K562 (cell line): ENCODE results near the gene ITPRIPL1. TPM values are rescaled to one million over a fixed set of nuclear protein-coding genes. Genes with fewer than 3 reads are reported as not detected.

Experiments used
- ATAC-seq: fragments of 200-7000 bp; cut with Tn5 transposase; 3 replicates; pipeline ENCODE4 v1.9.1; 2020; ENCODE audit warnings: moderate library complexity
- BruUV-seq: library from RNA; stranded (reverse); fragments of 400-500 nt; replicated peaks from 2 replicates; lab custom pipeline; 2021; lab: Mats Ljungman, UMichigan
- CTCF ChIA-PET: fragments of 300-600 bp; formaldehyde crosslinking; extraction: SDS; loops from one replicate; lab custom pipeline; 2021; ENCODE audit warnings: low intra/inter-chr PET ratio; lab: Yijun Ruan, JAX
- POLR2A ChIA-PET: fragments of 300-600, 350-650 bp; sonication (Branson Sonifier 250); formaldehyde crosslinking; extraction: SDS; loops from one replicate; lab custom pipeline; 2021; ENCODE audit warnings: antibody characterized with exemption, inconsistent platforms; lab: Yijun Ruan, JAX
- DNase-seq, 4 experiments: peaks; one replicate each; pipeline versions ENCODE4 v3.0.0 to v3.0.0-alpha.2; 2011 to 2018; ENCODE audit warnings: low spot score in 3 of 4, mixed read lengths in 3 of 4; ENCODE audit errors: extremely low read depth in 1 of 4
- FAIRE-seq: peaks from 2 replicates; lab custom pipeline; 2011; peaks lifted over from hg19 to GRCh38; lab: Jason Lieb, UNC
- H2AFZ ChIP-seq: 2 replicates; pipeline ENCODE4 v1.6.0; 2011; ENCODE audit warnings: low read depth, low read length, control low read depth, inconsistent platforms
- H3K27ac ChIP-seq: fragments of 200-600 bp; 3 replicates; pipeline ENCODE4 v1.8.0; 2011; ENCODE audit warnings: low read depth, mild to moderate bottlenecking, control low read depth, inconsistent platforms, low read length, moderate library complexity, mixed read lengths; ENCODE audit errors: extremely low read depth
- H3K27me3 ChIP-seq, 2 experiments: fragments of 300-600 bp in 1 of 2; 2 replicates in 1 of 2; 3 replicates in 1 of 2; pipeline versions ENCODE4 v1.6.0 to v1.8.0; 2011; ENCODE audit warnings: inconsistent platforms in 2 of 2, low read length in 2 of 2, mild to moderate bottlenecking in 1 of 2, mixed read lengths in 1 of 2, moderate library complexity in 1 of 2; ENCODE audit not compliant: control insufficient read depth in 2 of 2, insufficient read depth in 2 of 2
- H3K36me3 ChIP-seq: fragments of 300-600 bp; 3 replicates; pipeline ENCODE4 v1.8.0; 2011; ENCODE audit warnings: mild to moderate bottlenecking, low read length, inconsistent platforms; ENCODE audit not compliant: control insufficient read depth, insufficient read depth
- H3K4me1 ChIP-seq, 2 experiments: fragments of 200-600 bp in 1 of 2; replicated peaks in 1 of 2; 2 replicates in 1 of 2; 3 replicates in 1 of 2; pipeline versions ENCODE4 v1.5.1 to v1.8.0; 2011; ENCODE audit warnings: inconsistent platforms in 2 of 2, low read length in 2 of 2, mild to moderate bottlenecking in 1 of 2, mixed read lengths in 1 of 2, moderate library complexity in 1 of 2; ENCODE audit not compliant: control insufficient read depth in 2 of 2, insufficient read depth in 2 of 2
- H3K4me2 ChIP-seq: 2 replicates; pipeline ENCODE4 v1.6.1; 2011; ENCODE audit warnings: low read length, control low read depth, inconsistent platforms, mixed read lengths; ENCODE audit not compliant: insufficient read depth
- H3K4me3 ChIP-seq: fragments of 200-600 bp; sonication (generic), shearing (Covaris generic); 2 replicates; pipeline ENCODE4 v1.5.1; 2016; ENCODE audit warnings: control low read depth, inconsistent platforms
- H3K79me2 ChIP-seq: fragments of 200-600 bp; 3 replicates; pipeline ENCODE4 v1.8.0; 2011; ENCODE audit warnings: low read length, inconsistent platforms; ENCODE audit not compliant: control insufficient read depth, insufficient read depth
- H3K9ac ChIP-seq, 2 experiments: 2 replicates each; pipeline versions ENCODE4 v1.6.0 to v1.6.1; 2011; ENCODE audit warnings: low read depth in 2 of 2, low read length in 2 of 2, control low read depth in 1 of 2, inconsistent platforms in 1 of 2, mild to moderate bottlenecking in 1 of 2, mixed read lengths in 1 of 2; ENCODE audit not compliant: insufficient read depth in 1 of 2
- H3K9me1 ChIP-seq: one replicate; pipeline ENCODE4 v1.6.0; 2011; ENCODE audit warnings: inconsistent platforms, mild to moderate bottlenecking, low read length, moderate library complexity; ENCODE audit not compliant: control insufficient read depth, insufficient read depth
- H3K9me3 ChIP-seq: replicated peaks from 2 replicates; pipeline ENCODE4 v1.5.1; 2011; ENCODE audit warnings: low read depth, low read length, inconsistent platforms; ENCODE audit not compliant: control insufficient read depth, insufficient read depth
- H4K20me1 ChIP-seq: replicated peaks from 2 replicates; pipeline ENCODE4 v1.6.1; 2011; ENCODE audit warnings: low read length, inconsistent platforms, mixed read lengths; ENCODE audit not compliant: control insufficient read depth, insufficient read depth
- CEBPB ChIP-seq: fragments of 450-650 bp; IDR thresholded peaks from 2 replicates; pipeline ENCODE4 v1.6.1; 2016; ENCODE audit warnings: missing genetic modification characterization, missing compliant biosample characterization
- EZH2 ChIP-seq: IDR thresholded peaks from 2 replicates; pipeline ENCODE4 v1.6.1; 2012; ENCODE audit warnings: low read depth, mild to moderate bottlenecking, inconsistent platforms, low read length, borderline replicate concordance
- FIP1L1 ChIP-seq: fragments of 200-400 bp; formaldehyde crosslinking; IDR thresholded peaks from 2 replicates; pipeline ENCODE4 v1.6.1; 2018; ENCODE audit warnings: mild to moderate bottlenecking, low read depth, low read length; ENCODE audit not compliant: poor library complexity, severe bottlenecking
- JUND ChIP-seq, 2 experiments: IDR thresholded peaks; 2 replicates in 1 of 2; 3 replicates in 1 of 2; pipeline ENCODE4 v1.6.1; 2011; ENCODE audit warnings: borderline replicate concordance in 2 of 2, low read depth in 2 of 2, low read length in 2 of 2, improper control_type of control experiment in 1 of 2, missing biosample characterization in 1 of 2, missing genetic modification characterization in 1 of 2, missing genetic modification reagents in 1 of 2
- KLF1 ChIP-seq: fragments of 450-650 bp; IDR thresholded peaks from 2 replicates; pipeline ENCODE4 v1.6.1; 2016; ENCODE audit warnings: missing genetic modification characterization, missing compliant biosample characterization
- KLF16 ChIP-seq: IDR thresholded peaks from 2 replicates; pipeline ENCODE4 v1.6.1; 2016; ENCODE audit warnings: antibody characterized with exemption
- MTA1 ChIP-seq: fragments of 450-650 bp; IDR thresholded peaks from 2 replicates; pipeline ENCODE4 v1.6.1; 2017; ENCODE audit warnings: borderline replicate concordance
- NFIX ChIP-seq: fragments of 250-450 bp; sonication (Bioruptor Pico); IDR thresholded peaks from 2 replicates; pipeline ENCODE4 v1.4.0; 2020; ENCODE audit warnings: low read depth, mild to moderate bottlenecking, moderate library complexity
- NKRF ChIP-seq: fragments of 450-650 bp; IDR thresholded peaks from 2 replicates; pipeline ENCODE4 v1.6.1; 2016; ENCODE audit warnings: borderline replicate concordance
- NR2C2 ChIP-seq, 2 experiments: fragments of 200-800 bp in 1 of 2; sonication (Bioruptor generic) in 1 of 2; sonication (generic) in 1 of 2; formaldehyde crosslinking in 1 of 2; IDR thresholded peaks; 2 replicates each; pipeline versions ENCODE4 v1.6.1 to v1.8.0; 2016 to 2022; ENCODE audit warnings: mild to moderate bottlenecking in 1 of 2, missing compliant biosample characterization in 1 of 2, missing genetic modification characterization in 1 of 2, missing genetic modification reagents in 1 of 2
- PHF8 ChIP-seq: fragments of 200-600 bp; sonication (generic); IDR thresholded peaks from 2 replicates; pipeline ENCODE4 v1.6.1; 2012; ENCODE audit warnings: mixed run types, mild to moderate bottlenecking, inconsistent platforms, low read length, moderate library complexity, borderline replicate concordance
- RFX7 ChIP-seq: fragments of 250-450 bp; sonication (Bioruptor Pico); IDR thresholded peaks from 2 replicates; pipeline ENCODE4 v1.5.1; 2021; ENCODE audit warnings: mild to moderate bottlenecking
- ZNF384 ChIP-seq: IDR thresholded peaks from 2 replicates; pipeline ENCODE4 v1.6.1; 2012; ENCODE audit warnings: low read depth, low read length, improper control_type of control experiment
- ZSCAN32 ChIP-seq: fragments of 450-650 bp; formaldehyde crosslinking; IDR thresholded peaks from 2 replicates; pipeline ENCODE4 v1.4.0; 2020; ENCODE audit warnings: mild to moderate bottlenecking, moderate library complexity
- WGBS: fragments of 100-300 bp; shearing (Covaris generic); methylation state at CpG from one replicate; pipeline ENCODE4 v1.1.6; 2016; ENCODE audit warnings: low coverage, mixed read lengths; ENCODE audit not compliant: insufficient coverage; ENCODE audit errors: missing lambda C conversion rate; 5-methylcytosine and 5-hydroxymethylcytosine counted together
- in situ Hi-C: fragments of 300-500 bp; cut with MboI; formaldehyde crosslinking; loops from 4 replicates; pipeline ENCODE4 v1.15.0; 2018; ENCODE audit warnings: inconsistent platforms, mixed read lengths
- intact Hi-C: fragments of 100-400 bp; cut with micrococcal nuclease; formaldehyde crosslinking; loops from 2 replicates; pipeline ENCODE4 v1.14.2; 2022
- polyA plus RNA-seq, 8 experiments: library from polyadenylated mRNA; depleted of rRNA in 4 of 8; stranded (reverse) in 5 of 8; unstranded in 3 of 8; fragments of >200 nt; fragmentation: Nextera tagmentation in 2 of 8; fragmentation: Illumina TruSeq in 1 of 8; extraction: Ambion mirVana in 2 of 8; extraction: Trizol in 1 of 8; gene quantifications; 2 replicates each; pipeline versions ENCODE4 v1.2.1 to v1.2.3, GENCODE V29; 2011 to 2014; ENCODE audit warnings: inconsistent platforms in 1 of 8, missing spikeins in 1 of 8
- total RNA-seq, 7 experiments: library from RNA; depleted of rRNA in 6 of 7; stranded (reverse); fragments of >200 nt in 6 of 7; fragmentation: Illumina TruSeq in 2 of 7; extraction: Trizol in 2 of 7; gene quantifications; 2 replicates each; pipeline versions ENCODE4 v1.2.1 to v1.2.3, GENCODE V29; 2011 to 2021; ENCODE audit warnings: low replicate concordance in 1 of 7
- TF ChIP-seq, protein P1 (sequence below), 2 experiments: IDR thresholded peaks; 2 replicates each; pipeline ENCODE4 v1.6.1; 2012; ENCODE audit warnings: improper control_type of control experiment in 2 of 2, low read depth in 2 of 2, low read length in 2 of 2, borderline replicate concordance in 1 of 2

ITPRIPL1 gene
- total and polyA plus RNA-seq, 9 of the 15 experiments (the other 6 are each of a cell fraction or from before 2014, with no cell fraction given), result 0.99 to 9.0 (median 6.4) TPM

DNA sequence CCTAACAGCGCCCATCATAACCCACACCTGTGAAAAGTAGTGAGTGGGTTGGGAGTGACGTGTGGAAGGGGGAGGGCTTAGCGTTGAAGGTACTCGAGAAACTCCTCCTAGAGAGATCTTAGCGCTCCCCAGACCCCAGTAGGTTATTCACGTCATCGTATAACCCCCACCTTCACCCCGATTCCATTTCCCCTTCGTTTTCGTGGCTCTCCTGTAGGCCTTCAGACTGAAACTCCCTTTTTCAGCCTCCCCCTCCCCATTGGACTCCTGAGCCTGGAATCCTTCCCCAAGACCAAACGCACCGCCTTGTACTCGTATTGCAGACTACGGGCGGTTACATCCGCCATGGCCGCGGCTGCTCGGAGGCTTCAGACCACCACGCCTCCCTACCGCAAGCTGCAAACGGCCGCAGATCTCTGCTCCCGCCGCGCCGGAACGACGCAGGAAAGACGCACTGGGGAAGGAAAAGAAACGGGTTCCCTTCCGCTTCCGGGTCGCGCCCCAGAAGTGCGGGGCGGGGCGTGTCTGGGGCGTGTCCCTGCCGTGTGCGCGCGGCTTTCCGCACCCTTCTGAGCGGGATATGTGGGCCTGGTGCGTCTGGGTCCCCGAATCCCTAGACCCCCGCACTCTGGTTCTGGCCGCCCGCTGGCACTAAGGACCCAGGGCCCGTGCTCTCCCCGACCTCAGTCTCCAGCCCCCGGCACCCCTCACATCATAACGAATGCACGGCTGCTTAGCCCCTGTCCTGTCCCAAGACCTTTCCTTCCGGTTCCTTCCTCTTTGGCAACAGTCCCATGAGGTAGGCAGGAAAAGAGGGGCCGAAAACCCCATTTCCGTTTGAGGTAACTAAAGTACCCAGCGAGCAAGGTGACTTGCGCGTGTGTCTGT lies 19.8 kb upstream of the ITPRIPL1 start, which contains the start of gene SNRNP200:
Gene SNRNP200 (minus strand): TSS at position 456 of the 888 bp plus-strand sequence. CDS start 109 bp downstream, at position 347.
- Histone ChIP-seq H3K27ac (peak within 1 kb of the TSS; percentile 91), H4K20me1 (no peaks in the 10 kb centered on the region), H3K4me3 (peak within 1 kb of the TSS; percentile 93), H3K79me2 (peaks cover 60% of the 10 kb centered on the region), H3K36me3 (peaks cover 43% of the 10 kb centered on the region), H3K27me3 (no peaks in the 10 kb centered on the region), H3K9me3 (no peaks in the 10 kb centered on the region), H2AFZ (peak within 1 kb of the TSS; percentile 92), H3K9me1 (no peaks in the 10 kb centered on the region), H3K4me1 (peaks cover 13 to 14% of the 10 kb centered on the region in 2 experiments; a peak in 3 of 5 replicates), H3K9ac (peak within 1 kb of the TSS; percentile 92 to 98), H3K4me2 (peak within 1 kb of the TSS; percentile 99)
- 0% methylated on average over 38 of the region's 61 CpGs for WGBS
- ATAC-seq (peak; percentile 98), DNase-seq (peak; percentile 89 to 95 (median 92)), FAIRE-seq (peak; percentile 84)
- in situ Hi-C loops (no loop called here), intact Hi-C loops (loop anchor here (1.0 to 10.0 kb wide), 3 partner anchors 15 to 199 kb away; partner anchors contain the start of genes NCAPH and NEURL3)
- POLR2A ChIA-PET, result interaction anchor here (0.7 to 2.9 kb wide), 12 partner anchors 9 to 97 kb away, joined by 3 to 15 read pairs (median 4); partner anchors contain the start of genes NCAPH and STARD7
- CTCF ChIA-PET, result no interaction called here
- no TSS peak for BruUV-seq
- TF ChIP-seq ZSCAN32 (CRISPR knock-in tag) (no peak), FIP1L1 (peak; percentile 82), ZNF384 (0 out of 2 replicates have a peak, but pooled peaks have one; percentile 28), EZH2 (no peak), KLF1 (tag) (peak; percentile 95), NKRF (peak; percentile 91), PHF8 (peak; percentile 98), JUND (IDR thresholded peaks at IDR 0.05; ENCODE audit: borderline replicate concordance, low read depth, low read length) (peak; percentile 47), JUND (tag; IDR thresholded peaks at IDR 0.05; ENCODE audit: borderline replicate concordance, low read depth, low read length) (no peak; the same call in 2 of the 3 replicates), NR2C2 (CRISPR knock-in tag; IDR thresholded peaks at IDR 0.05) (peak; percentile 100), NR2C2 (tag; IDR thresholded peaks at IDR 0.05) (peak; percentile 100), RFX7 (CRISPR knock-in tag) (0 out of 2 replicates have a peak, but pooled peaks have one; percentile 31), NFIX (no peak), CEBPB (tag) (peak; percentile 62; the same call in 1 of the 2 replicates), MTA1 (no peak; the same call in 1 of the 2 replicates), KLF16 (no peak)
- TF ChIP-seq, protein P1, sequence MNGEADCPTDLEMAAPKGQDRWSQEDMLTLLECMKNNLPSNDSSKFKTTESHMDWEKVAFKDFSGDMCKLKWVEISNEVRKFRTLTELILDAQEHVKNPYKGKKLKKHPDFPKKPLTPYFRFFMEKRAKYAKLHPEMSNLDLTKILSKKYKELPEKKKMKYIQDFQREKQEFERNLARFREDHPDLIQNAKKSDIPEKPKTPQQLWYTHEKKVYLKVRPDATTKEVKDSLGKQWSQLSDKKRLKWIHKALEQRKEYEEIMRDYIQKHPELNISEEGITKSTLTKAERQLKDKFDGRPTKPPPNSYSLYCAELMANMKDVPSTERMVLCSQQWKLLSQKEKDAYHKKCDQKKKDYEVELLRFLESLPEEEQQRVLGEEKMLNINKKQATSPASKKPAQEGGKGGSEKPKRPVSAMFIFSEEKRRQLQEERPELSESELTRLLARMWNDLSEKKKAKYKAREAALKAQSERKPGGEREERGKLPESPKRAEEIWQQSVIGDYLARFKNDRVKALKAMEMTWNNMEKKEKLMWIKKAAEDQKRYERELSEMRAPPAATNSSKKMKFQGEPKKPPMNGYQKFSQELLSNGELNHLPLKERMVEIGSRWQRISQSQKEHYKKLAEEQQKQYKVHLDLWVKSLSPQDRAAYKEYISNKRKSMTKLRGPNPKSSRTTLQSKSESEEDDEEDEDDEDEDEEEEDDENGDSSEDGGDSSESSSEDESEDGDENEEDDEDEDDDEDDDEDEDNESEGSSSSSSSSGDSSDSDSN (IDR thresholded peaks at IDR 0.05; ENCODE audit: borderline replicate concordance in 1 of 2, low read depth in 2 of 2, low read length in 2 of 2), result peak in 1 of 2 experiments; percentile 73; a peak in 1 of 4 replicates
